SK-N-MC (cell line): ENCODE results near the gene JAKMIP1.

Experiments
- FOXP2 ChIP-seq: optimal IDR thresholded peaks from 2 replicates; pipeline ENCODE3; 2011; ENCODE audit warnings: mild to moderate bottlenecking, moderate library complexity; ENCODE audit not compliant: insufficient read depth; ENCODE audit errors: extremely low read length, control extremely low read depth
- POLR2AphosphoS5 ChIP-seq: IDR thresholded peaks from 2 replicates; pipeline ENCODE4 v1.6.1; 2012; ENCODE audit warnings: mild to moderate bottlenecking, low read depth, low read length, borderline replicate concordance

DNA sequence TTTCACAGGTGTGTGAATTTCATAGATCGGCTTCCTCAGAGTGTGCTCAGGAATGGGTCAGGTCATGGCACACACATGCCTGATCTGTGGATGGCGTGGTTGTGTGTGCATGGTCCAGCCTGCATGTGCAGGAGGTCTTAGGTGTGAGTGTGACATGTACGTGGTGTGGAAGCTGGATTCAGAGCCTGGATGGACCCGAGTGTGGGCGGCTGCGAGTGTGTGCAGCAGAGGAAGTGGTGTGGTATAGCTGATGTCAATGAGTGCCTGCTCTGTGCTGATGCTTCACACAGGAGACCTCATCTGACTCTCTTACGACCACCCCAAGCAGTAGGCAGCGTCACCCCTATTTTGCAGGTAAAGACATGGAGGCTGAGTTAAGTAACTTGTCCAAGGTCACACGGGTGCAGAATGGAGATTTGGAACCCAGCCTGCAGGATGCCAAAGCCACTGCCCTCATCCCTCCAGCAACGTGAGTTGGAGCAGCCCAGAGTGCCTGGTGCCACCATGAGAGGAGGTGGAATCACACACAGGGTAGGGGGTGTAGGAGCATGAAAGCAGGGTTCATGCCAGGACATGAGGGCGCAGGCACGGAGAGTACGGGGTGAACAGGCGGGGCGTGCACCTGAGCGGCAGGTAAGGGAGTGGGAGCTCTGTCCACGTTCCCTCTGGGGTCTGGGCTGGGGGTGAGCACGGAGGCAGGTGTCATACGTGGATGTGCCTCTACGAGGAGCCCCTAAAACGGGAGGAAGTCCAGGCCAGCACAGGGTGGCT lies 157.9 kb downstream of the JAKMIP1 start:
- TF ChIP-seq POLR2AphosphoS5 (no peak), FOXP2 (no peak)
